ENCODE data around the gene DNAJA3. TPM values are rescaled to one million over a fixed set of nuclear protein-coding genes. Genes with fewer than 3 reads are reported as not detected.
A peak's percentile ranks its signal among the peaks of the same experiment; 100 is the strongest.

Gene DNAJA3
- total RNA-seq, 1 experiment from 2014 or later: 93.3 TPM

DNA sequence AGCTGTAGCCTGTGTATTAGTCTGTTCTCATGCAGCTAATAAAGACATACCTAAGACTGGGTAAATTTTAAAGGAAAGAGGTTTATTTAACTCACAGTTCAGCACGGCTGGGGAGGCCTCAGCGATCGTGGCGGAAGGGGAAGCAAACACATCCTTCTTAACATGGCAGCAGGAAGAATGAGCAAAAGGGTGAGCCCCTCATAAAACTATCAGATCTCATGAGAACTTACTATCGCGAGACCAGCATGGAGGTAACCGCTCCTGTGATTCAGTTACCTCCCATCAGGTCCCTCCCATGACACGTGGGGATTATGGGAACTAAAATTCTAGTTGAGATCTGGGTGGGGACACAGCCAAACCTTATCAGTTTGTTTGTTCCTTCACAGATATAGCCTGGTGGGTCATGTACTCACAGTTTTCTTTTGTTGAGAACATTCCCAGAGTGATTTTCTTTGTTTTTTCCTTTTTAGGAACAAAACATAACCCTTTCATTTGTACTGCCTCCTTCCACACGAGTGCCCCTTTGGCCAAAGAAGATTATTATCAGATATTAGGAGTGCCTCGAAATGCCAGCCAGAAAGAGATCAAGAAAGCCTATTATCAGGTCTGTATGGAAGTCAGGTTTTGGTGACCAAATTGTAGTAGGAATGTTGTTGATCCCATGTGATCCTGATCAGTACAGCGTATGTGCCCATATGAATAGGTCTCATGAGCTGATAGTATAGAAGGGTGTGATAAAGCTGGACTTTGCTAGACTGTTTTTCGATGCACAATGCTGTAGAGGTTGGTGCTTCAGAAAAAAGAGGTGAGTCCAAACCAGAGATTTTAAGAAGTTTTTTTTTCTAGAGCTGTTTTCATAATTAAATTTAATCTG is 8.5 kb downstream of the DNAJA3 start:
- Histone ChIP-seq H3K4me2 (ENCODE audit: low read length) (no peak overlapping the region), H3K27ac (ENCODE audit: low read depth, low read length) (no peak overlapping the region), H3K4me1 (ENCODE audit: control insufficient read depth in 1 of 2, insufficient read depth in 2 of 2, low read length in 2 of 2) (no peaks in the 10 kb centered on the region), H3K9me3 (ENCODE audit: control insufficient read depth in 1 of 2, insufficient read depth in 1 of 2, low read depth in 1 of 2, low read length in 2 of 2) (no peaks in the 10 kb centered on the region), H3K4me3 (replicated peaks in 1 of 2; ENCODE audit: low read depth in 1 of 2, low read length in 2 of 2) (no peak overlapping the region), H4K20me1 (ENCODE audit: insufficient read depth) (no peaks in the 10 kb centered on the region), H3K9me2 (ENCODE audit: insufficient read depth) (no peaks in the 10 kb centered on the region), H3K36me3 (ENCODE audit: control insufficient read depth in 1 of 2, insufficient read depth in 2 of 2, low read length in 2 of 2) (peaks cover 16 to 52% of the 10 kb centered on the region in 2 experiments), H2AFZ (ENCODE audit: low read depth, low read length, poor library complexity, severe bottlenecking) (no peak overlapping the region), H3K27me3 (ENCODE audit: insufficient read depth, low read length) (no peaks in the 10 kb centered on the region), H3K79me2 (ENCODE audit: insufficient read depth, low read length) (peaks cover 70% of the 10 kb centered on the region), H3K9ac (ENCODE audit: low read length) (no peak overlapping the region)
- ATAC-seq: no peak
- POLR2A ChIA-PET: no interaction called here
- DNase-seq (ENCODE audit: low read depth, low spot score): no peak
- BruUV-seq (replicated peaks): no TSS peak
- RAD21 ChIA-PET (ENCODE audit: low non-redundant PET in 1 of 2, low total read pairs in 2 of 2, uncharacterized antibody in 2 of 2, unreplicated experiment in 2 of 2): no interaction called here
- TF ChIP-seq, protein P1, sequence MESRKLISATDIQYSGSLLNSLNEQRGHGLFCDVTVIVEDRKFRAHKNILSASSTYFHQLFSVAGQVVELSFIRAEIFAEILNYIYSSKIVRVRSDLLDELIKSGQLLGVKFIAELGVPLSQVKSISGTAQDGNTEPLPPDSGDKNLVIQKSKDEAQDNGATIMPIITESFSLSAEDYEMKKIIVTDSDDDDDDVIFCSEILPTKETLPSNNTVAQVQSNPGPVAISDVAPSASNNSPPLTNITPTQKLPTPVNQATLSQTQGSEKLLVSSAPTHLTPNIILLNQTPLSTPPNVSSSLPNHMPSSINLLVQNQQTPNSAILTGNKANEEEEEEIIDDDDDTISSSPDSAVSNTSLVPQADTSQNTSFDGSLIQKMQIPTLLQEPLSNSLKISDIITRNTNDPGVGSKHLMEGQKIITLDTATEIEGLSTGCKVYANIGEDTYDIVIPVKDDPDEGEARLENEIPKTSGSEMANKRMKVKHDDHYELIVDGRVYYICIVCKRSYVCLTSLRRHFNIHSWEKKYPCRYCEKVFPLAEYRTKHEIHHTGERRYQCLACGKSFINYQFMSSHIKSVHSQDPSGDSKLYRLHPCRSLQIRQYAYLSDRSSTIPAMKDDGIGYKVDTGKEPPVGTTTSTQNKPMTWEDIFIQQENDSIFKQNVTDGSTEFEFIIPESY (IDR thresholded peaks at IDR 0.05; ENCODE audit: extremely low read depth, insufficient replicate concordance, low read length): no peak
- CTCF ChIA-PET: no interaction called here
- intact Hi-C loops (cut with micrococcal nuclease): no loop called here

DNA sequence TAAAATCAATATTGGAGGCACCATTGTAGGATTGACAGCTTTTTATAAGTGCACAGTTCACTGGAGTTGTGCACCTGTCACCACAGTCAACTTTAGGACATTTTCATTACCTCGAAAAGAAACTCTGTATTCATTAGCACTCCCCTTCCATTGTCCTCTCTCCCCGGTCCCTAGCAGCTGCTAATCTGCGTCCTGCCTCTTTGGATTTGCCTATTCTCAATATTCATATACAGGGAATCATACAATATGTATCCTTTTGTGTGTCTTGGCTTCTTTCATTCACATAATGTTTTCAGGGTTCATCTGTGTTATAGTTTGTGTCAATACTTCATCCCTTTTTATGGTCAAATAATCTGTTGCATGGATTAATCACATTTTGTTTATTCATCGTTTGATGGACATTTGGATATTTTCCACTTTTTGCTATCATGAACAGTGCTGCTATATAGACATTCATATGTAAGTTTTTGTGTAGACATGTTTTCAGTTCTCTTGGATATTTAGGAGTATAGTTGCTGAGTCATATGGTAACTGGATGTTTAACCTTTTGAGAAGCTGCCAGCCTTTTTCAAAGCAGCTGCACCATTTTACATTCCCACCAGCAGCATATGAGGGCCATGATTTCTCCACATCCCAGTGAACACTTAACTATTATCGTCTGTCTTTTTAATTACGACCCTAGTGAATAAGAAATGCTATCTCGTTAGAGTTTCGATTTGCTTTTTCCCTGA is 9.8 kb downstream of the DNAJA3 start:
- CTCF ChIA-PET: no interaction called here
- BruUV-seq (replicated peaks): TSS peak; percentile 1
- peaks cover 56% of the 10 kb centered on the region for H3K79me2 ChIP-seq (ENCODE audit: insufficient read depth, low read length)
- no peaks in the 10 kb centered on the region for H3K9me2 ChIP-seq (ENCODE audit: insufficient read depth)
- POLR2A ChIA-PET: no interaction called here
- H2AFZ ChIP-seq (ENCODE audit: low read depth, low read length, poor library complexity, severe bottlenecking): no peak overlapping the region
- H3K4me2 ChIP-seq (ENCODE audit: low read length): no peak overlapping the region
- no peaks in the 10 kb centered on the region for H3K27me3 ChIP-seq (ENCODE audit: insufficient read depth, low read length)
- H3K36me3 ChIP-seq (ENCODE audit: control insufficient read depth in 1 of 2, insufficient read depth in 2 of 2, low read length in 2 of 2): peaks cover 26 to 56% of the 10 kb centered on the region in 2 experiments
- no peaks in the 10 kb centered on the region for H4K20me1 ChIP-seq (ENCODE audit: insufficient read depth)
- H3K4me1 ChIP-seq (ENCODE audit: control insufficient read depth in 1 of 2, insufficient read depth in 2 of 2, low read length in 2 of 2): no peaks in the 10 kb centered on the region
- no peak overlapping the region for H3K27ac ChIP-seq (ENCODE audit: low read depth, low read length)
- no peak overlapping the region for H3K4me3 ChIP-seq (replicated peaks in 1 of 2; ENCODE audit: low read depth in 1 of 2, low read length in 2 of 2)
- RAD21 ChIA-PET (ENCODE audit: low non-redundant PET in 1 of 2, low total read pairs in 2 of 2, uncharacterized antibody in 2 of 2, unreplicated experiment in 2 of 2): no interaction called here
- DNase-seq (ENCODE audit: low read depth, low spot score) (no peak), ATAC-seq (no peak)
- intact Hi-C loops (cut with micrococcal nuclease): no loop called here
- H3K9ac ChIP-seq (ENCODE audit: low read length): no peak overlapping the region
- no peaks in the 10 kb centered on the region for H3K9me3 ChIP-seq (ENCODE audit: control insufficient read depth in 1 of 2, insufficient read depth in 1 of 2, low read depth in 1 of 2, low read length in 2 of 2)
- no peak for TF ChIP-seq CEBPB (IDR thresholded peaks at IDR 0.05; ENCODE audit: low read depth)
- TF ChIP-seq ZNF274 (IDR thresholded peaks at IDR 0.05; ENCODE audit: low read depth, low read length): no peak
- TF ChIP-seq RAD21 (IDR thresholded peaks at IDR 0.05; ENCODE audit: low read depth): no peak
- TF ChIP-seq, protein P2, sequence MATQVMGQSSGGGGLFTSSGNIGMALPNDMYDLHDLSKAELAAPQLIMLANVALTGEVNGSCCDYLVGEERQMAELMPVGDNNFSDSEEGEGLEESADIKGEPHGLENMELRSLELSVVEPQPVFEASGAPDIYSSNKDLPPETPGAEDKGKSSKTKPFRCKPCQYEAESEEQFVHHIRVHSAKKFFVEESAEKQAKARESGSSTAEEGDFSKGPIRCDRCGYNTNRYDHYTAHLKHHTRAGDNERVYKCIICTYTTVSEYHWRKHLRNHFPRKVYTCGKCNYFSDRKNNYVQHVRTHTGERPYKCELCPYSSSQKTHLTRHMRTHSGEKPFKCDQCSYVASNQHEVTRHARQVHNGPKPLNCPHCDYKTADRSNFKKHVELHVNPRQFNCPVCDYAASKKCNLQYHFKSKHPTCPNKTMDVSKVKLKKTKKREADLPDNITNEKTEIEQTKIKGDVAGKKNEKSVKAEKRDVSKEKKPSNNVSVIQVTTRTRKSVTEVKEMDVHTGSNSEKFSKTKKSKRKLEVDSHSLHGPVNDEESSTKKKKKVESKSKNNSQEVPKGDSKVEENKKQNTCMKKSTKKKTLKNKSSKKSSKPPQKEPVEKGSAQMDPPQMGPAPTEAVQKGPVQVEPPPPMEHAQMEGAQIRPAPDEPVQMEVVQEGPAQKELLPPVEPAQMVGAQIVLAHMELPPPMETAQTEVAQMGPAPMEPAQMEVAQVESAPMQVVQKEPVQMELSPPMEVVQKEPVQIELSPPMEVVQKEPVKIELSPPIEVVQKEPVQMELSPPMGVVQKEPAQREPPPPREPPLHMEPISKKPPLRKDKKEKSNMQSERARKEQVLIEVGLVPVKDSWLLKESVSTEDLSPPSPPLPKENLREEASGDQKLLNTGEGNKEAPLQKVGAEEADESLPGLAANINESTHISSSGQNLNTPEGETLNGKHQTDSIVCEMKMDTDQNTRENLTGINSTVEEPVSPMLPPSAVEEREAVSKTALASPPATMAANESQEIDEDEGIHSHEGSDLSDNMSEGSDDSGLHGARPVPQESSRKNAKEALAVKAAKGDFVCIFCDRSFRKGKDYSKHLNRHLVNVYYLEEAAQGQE (IDR thresholded peaks at IDR 0.05; ENCODE audit: low read depth): no peak
- TF ChIP-seq, protein P3, sequence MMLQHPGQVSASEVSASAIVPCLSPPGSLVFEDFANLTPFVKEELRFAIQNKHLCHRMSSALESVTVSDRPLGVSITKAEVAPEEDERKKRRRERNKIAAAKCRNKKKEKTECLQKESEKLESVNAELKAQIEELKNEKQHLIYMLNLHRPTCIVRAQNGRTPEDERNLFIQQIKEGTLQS (IDR thresholded peaks at IDR 0.05): no peak
- TF ChIP-seq JUND (IDR thresholded peaks at IDR 0.05): no peak
- TF ChIP-seq ZFX (IDR thresholded peaks at IDR 0.05): no peak
- TF ChIP-seq SP1 (IDR thresholded peaks at IDR 0.05; ENCODE audit: low read depth): no peak
